Ureter (tissue), 1 donor: Measurements from ENCODE around the gene GPAT3. TPM values are rescaled to one million over a fixed set of nuclear protein-coding genes. Genes with fewer than 3 reads are reported as not detected.
"Not testable (repeated sequence)": the region's sequence is repeated elsewhere in the genome, so short reads cannot be mapped to it uniquely, and the experiment has no call there.

Experiments
- DNase-seq: peaks from one replicate; pipeline ENCODE4 v3.0.0-alpha.2; 2020; ENCODE audit warnings: low spot score
- total RNA-seq: library from RNA; stranded (reverse); gene quantifications from one replicate; pipeline ENCODE4 v1.2.4, GENCODE V29; 2023
- donor health status: DM: yes; HTN: yes; CAD: no.

Gene GPAT3
- total RNA-seq: 3.3 TPM

- peak; percentile 81 for DNase-seq
Observed at GRCh38 chr4:83535520-83536361, at the start of gene GPAT3. TSS of gene GPAT3 (plus strand) at chr4:83536108. CDS start at chr4:83536623, 515 bp downstream.

GRCh38 chr4:83486457-83487129, 49.3 kb upstream of the GPAT3 start:
- DNase-seq: no peak

GRCh38 chr4:83489711-83490326, 46.1 kb upstream of the GPAT3 start:
- no peak for DNase-seq

- DNase-seq: no peak
Observed at GRCh38 chr4:83490876-83491450, 44.9 kb upstream of the GPAT3 start.

GRCh38 chr4:83496085-83496917, 39.6 kb upstream of the GPAT3 start:
- DNase-seq: not testable (repeated sequence)

GRCh38 chr4:83498187-83498586, 37.7 kb upstream of the GPAT3 start:
- DNase-seq: no peak

- not testable (repeated sequence) for DNase-seq
Observed at GRCh38 chr4:83501671-83502070, 34.2 kb upstream of the GPAT3 start.

GRCh38 chr4:83503974-83504373, 31.9 kb upstream of the GPAT3 start:
- DNase-seq: no peak

- DNase-seq: no peak
Observed at GRCh38 chr4:83504503-83504902, 31.4 kb upstream of the GPAT3 start.

DNA sequence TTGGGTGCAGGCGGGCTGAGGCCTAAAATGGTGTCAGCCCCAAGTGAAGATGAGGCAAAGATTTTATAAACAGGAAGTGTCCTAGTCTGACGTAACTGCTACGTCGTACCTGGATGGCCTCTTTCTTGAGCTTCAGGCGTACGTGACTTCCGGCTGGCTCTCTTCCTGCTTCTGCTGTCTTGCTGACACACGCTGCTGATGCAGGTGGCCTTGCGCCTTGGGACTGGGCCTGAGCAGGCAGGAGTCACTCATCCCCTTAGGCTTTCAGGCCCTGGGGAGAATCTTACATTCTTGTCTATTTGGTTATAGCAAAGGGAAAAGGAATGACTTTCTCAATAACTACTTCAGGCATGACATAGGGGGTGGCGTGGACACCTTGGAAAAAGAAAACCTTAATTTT, 30.9 kb upstream of the GPAT3 start:
- DNase-seq: no peak

- DNase-seq: peak; percentile 67
Observed at GRCh38 chr4:83509156-83509585, 26.7 kb upstream of the GPAT3 start.

- DNase-seq: no peak
Observed at GRCh38 chr4:83510442-83510841, 25.5 kb upstream of the GPAT3 start.

DNA sequence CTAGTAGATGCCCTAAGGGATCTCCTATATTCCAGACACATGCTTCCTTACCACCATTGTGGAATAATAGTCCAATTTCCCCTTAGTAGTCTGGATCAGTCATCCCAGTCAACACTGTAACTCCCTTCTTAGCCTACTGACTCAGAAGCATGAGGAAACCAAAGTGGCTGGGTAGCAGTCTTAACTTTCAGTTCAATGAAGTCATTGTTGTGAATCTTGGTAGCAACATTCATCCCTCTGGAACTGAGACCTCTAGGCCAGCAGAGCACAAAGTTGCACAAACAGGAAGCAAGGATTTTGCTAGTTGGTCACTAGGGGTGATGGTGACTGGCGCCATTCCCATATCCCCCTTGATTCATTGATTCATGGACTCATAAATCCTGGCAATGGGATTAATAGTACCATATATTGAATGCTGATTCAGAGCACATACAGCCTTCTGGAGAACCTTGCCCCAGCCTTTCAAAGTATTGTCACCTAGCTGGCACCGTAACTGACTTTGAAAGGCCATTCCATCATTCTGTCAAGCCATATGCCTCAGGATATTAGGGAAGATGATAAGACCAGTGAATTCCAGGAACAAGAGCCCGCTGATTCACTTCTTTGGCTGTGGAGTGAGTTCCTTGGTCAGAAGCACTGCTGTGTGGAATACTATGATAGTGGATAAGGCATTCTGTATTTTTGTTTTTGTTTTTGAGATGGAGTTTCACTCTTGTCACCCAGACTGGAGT, 19.7 kb upstream of the GPAT3 start:
- no peak for DNase-seq

- no peak for DNase-seq
Observed at GRCh38 chr4:83522239-83522638, 13.7 kb upstream of the GPAT3 start.

DNA sequence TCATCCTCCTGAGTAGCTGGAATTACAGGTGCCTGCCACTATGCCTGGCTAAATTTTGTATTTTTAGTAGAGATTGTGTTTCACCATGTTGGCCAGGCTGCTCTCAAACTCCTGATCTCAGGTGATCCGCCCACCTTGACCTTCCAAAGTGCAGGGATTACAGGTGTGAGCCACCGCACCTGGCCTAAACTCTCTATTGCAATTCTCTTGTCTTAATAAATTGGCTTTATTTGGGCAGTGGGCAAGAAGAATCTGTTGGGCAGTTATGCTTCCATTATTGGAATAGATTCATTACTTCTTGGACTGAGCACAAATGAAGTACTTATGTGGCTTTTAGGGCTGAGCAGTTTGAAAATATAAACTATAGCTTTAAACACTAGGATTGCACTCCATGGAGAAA, 8.2 kb upstream of the GPAT3 start:
- DNase-seq: no peak

GRCh38 chr4:83536362-83537272, 709 bp downstream of the GPAT3 start:
- no peak for DNase-seq

DNA sequence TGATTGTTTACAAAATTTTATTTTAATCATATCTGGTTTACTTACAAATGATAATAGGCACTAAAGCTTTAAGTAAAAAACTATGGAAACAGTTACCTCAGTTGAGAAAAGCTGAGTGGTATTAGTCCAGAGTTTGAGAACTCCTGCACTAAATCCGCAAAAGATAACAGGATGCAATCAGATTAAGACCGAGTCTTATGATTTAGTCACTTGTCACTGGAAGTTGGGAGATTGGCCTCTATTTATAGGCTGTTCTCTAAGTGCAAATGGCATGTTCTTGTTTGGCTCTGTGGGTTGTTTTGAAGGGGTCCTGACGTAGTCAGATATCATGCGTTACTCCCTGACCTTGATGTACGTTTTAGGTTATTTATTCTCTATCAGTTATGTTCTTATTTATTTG, 6.3 kb downstream of the GPAT3 start:
- DNase-seq: no peak

DNA sequence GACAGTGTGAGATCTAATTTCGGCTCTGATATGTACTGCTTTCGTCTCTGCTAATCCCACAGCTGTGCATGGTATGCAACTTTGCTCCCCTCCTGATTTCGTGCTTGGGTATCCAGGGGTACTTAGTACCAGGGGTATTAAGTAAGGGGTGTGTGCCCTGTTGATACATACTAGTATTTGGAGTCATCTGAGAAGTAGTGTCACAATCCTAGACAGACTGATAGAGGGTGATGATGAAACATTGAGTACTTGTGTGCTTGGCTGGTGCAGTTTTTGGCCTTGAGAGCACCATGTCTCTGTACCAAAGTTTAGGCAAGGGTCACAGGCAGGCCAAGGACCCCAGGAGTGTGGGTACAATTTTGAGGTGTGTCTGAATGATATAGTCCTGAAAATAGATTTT, 10.9 kb downstream of the GPAT3 start:
- no peak for DNase-seq

GRCh38 chr4:83548151-83548905, 12.4 kb downstream of the GPAT3 start:
- peak; percentile 83 for DNase-seq
